HepG2 (cell line): ENCODE results near the gene P2RX6. TPM values are rescaled to one million over a fixed set of nuclear protein-coding genes. Genes with fewer than 3 reads are reported as not detected.
A peak's percentile ranks its signal among the peaks of the same experiment; 100 is the strongest.

Experiments
- CERS6 ChIP-seq: sonication (generic); formaldehyde crosslinking; IDR thresholded peaks from 2 replicates; pipeline ENCODE4 v1.5.0; 2020; ENCODE audit warnings: missing genetic modification reagents
- EP300 ChIP-seq, 3 experiments: sonication (generic) in 1 of 3; formaldehyde crosslinking in 1 of 3; IDR thresholded peaks; 2 replicates each; pipeline versions ENCODE4 v1.5.1 to v1.6.1; 2011 to 2020; ENCODE audit warnings: low read depth in 2 of 3, low read length in 2 of 3, borderline replicate concordance in 1 of 3, improper control_type of control experiment in 1 of 3, mild to moderate bottlenecking in 1 of 3, missing genetic modification reagents in 1 of 3, moderate library complexity in 1 of 3
- FOSL2 ChIP-seq: sonication (generic); formaldehyde crosslinking; IDR thresholded peaks from 2 replicates; pipeline ENCODE4 v1.4.0; 2020; ENCODE audit warnings: missing genetic modification reagents
- IKZF5 ChIP-seq: IDR thresholded peaks from 2 replicates; pipeline ENCODE4 v1.6.1; 2018; ENCODE audit warnings: missing genetic modification reagents, mild to moderate bottlenecking, missing compliant biosample characterization
- ISX ChIP-seq: sonication (generic); formaldehyde crosslinking; conservative IDR thresholded peaks from 2 replicates; pipeline ENCODE4 v1.5.0; 2020; ENCODE audit warnings: missing genetic modification reagents
- RARA ChIP-seq: IDR thresholded peaks from 2 replicates; pipeline ENCODE4 v1.6.1; 2016; ENCODE audit warnings: missing genetic modification reagents, missing compliant biosample characterization
- TEF ChIP-seq: sonication (generic); formaldehyde crosslinking; IDR thresholded peaks from 2 replicates; pipeline ENCODE4 v1.5.0; 2020; ENCODE audit warnings: missing genetic modification reagents
- ZNF263 ChIP-seq: sonication (generic); formaldehyde crosslinking; IDR thresholded peaks from 2 replicates; pipeline ENCODE4 v1.4.0; 2020; ENCODE audit warnings: missing genetic modification reagents
- ZNF274 ChIP-seq: sonication (generic); formaldehyde crosslinking; IDR thresholded peaks from 2 replicates; pipeline ENCODE4 v1.5.1; 2020; ENCODE audit warnings: mild to moderate bottlenecking, missing genetic modification reagents
- ZNF275 ChIP-seq: sonication (generic); formaldehyde crosslinking; IDR thresholded peaks from 2 replicates; pipeline ENCODE4 v1.8.0; 2022; ENCODE audit warnings: missing genetic modification reagents, mild to moderate bottlenecking, inconsistent platforms, borderline replicate concordance
- ZNF3 ChIP-seq: IDR thresholded peaks from 2 replicates; pipeline ENCODE4 v1.7.0; 2017; ENCODE audit warnings: inconsistent platforms
- ZNF510 ChIP-seq: sonication (generic); formaldehyde crosslinking; IDR thresholded peaks from 2 replicates; pipeline ENCODE4 v1.4.0; 2020; ENCODE audit warnings: low read depth, mild to moderate bottlenecking, missing genetic modification reagents
- ZNF639 ChIP-seq: conservative IDR thresholded peaks from 2 replicates; pipeline ENCODE4 v1.6.1; 2018; ENCODE audit warnings: missing genetic modification reagents
- polyA plus RNA-seq, 8 experiments: library from polyadenylated mRNA; depleted of rRNA in 3 of 8; stranded (reverse) in 7 of 8; unstranded in 1 of 8; fragments of >200 nt; fragmentation: Illumina TruSeq in 4 of 8; extraction: Trizol in 4 of 8; gene quantifications; 2 replicates each; pipeline versions ENCODE4 v1.2.1 to v1.2.3, GENCODE V29; 2011 to 2016; ENCODE audit warnings: low read depth in 4 of 8, missing spikeins in 1 of 8, mixed read lengths in 1 of 8; ENCODE audit not compliant: insufficient read depth in 1 of 8
- total RNA-seq, 5 experiments: library from RNA; depleted of rRNA; stranded (reverse); fragments of >200 nt; fragmentation: Illumina TruSeq; extraction: Trizol; gene quantifications; 2 replicates each; pipeline ENCODE4 v1.2.3, GENCODE V29; 2016; ENCODE audit warnings: low read depth in 1 of 5
- TF ChIP-seq, protein P1 (sequence below): sonication (generic); formaldehyde crosslinking; IDR thresholded peaks from 2 replicates; pipeline ENCODE4 v1.4.0; 2020; ENCODE audit warnings: low read depth, mild to moderate bottlenecking, missing genetic modification reagents
- TF ChIP-seq, protein P2 (sequence below): sonication (generic); formaldehyde crosslinking; IDR thresholded peaks from 2 replicates; pipeline ENCODE4 v1.4.0; 2020; ENCODE audit warnings: missing genetic modification reagents, borderline replicate concordance
- TF ChIP-seq, protein P3 (sequence below): IDR thresholded peaks from 2 replicates; pipeline ENCODE4 v1.6.1; 2016; ENCODE audit warnings: missing compliant biosample characterization, missing genetic modification reagents, borderline replicate concordance

P2RX6 gene
- total and polyA plus RNA-seq, 2 of the 13 experiments (the other 11 are each of a cell fraction or from before 2014, with no cell fraction given), result 0.04 to 0.12 TPM

- peak; percentile 71 for TF ChIP-seq RARA (CRISPR knock-in tag)
- no peak for TF ChIP-seq CERS6 (CRISPR knock-in tag)
- TF ChIP-seq, protein P1, sequence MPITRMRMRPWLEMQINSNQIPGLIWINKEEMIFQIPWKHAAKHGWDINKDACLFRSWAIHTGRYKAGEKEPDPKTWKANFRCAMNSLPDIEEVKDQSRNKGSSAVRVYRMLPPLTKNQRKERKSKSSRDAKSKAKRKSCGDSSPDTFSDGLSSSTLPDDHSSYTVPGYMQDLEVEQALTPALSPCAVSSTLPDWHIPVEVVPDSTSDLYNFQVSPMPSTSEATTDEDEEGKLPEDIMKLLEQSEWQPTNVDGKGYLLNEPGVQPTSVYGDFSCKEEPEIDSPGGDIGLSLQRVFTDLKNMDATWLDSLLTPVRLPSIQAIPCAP (CRISPR knock-in tag), result no peak
- TF ChIP-seq, protein P2, sequence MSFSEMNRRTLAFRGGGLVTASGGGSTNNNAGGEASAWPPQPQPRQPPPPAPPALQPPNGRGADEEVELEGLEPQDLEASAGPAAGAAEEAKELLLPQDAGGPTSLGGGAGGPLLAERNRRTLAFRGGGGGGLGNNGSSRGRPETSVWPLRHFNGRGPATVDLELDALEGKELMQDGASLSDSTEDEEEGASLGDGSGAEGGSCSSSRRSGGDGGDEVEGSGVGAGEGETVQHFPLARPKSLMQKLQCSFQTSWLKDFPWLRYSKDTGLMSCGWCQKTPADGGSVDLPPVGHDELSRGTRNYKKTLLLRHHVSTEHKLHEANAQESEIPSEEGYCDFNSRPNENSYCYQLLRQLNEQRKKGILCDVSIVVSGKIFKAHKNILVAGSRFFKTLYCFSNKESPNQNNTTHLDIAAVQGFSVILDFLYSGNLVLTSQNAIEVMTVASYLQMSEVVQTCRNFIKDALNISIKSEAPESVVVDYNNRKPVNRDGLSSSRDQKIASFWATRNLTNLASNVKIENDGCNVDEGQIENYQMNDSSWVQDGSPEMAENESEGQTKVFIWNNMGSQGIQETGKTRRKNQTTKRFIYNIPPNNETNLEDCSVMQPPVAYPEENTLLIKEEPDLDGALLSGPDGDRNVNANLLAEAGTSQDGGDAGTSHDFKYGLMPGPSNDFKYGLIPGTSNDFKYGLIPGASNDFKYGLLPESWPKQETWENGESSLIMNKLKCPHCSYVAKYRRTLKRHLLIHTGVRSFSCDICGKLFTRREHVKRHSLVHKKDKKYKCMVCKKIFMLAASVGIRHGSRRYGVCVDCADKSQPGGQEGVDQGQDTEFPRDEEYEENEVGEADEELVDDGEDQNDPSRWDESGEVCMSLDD (CRISPR knock-in tag), result no peak
- no peak for TF ChIP-seq ZNF274 (CRISPR knock-in tag)
- TF ChIP-seq EP300 (IDR thresholded peaks at IDR 0.05; ENCODE audit: low read depth in 2 of 2, low read length in 2 of 2), result no peak
- no peak for TF ChIP-seq EP300 (CRISPR knock-in tag; IDR thresholded peaks at IDR 0.05; ENCODE audit: borderline replicate concordance)
- 0 out of 2 replicates have a peak, but pooled peaks have one; percentile 33 for TF ChIP-seq ZNF275 (CRISPR knock-in tag)
- TF ChIP-seq, protein P3, sequence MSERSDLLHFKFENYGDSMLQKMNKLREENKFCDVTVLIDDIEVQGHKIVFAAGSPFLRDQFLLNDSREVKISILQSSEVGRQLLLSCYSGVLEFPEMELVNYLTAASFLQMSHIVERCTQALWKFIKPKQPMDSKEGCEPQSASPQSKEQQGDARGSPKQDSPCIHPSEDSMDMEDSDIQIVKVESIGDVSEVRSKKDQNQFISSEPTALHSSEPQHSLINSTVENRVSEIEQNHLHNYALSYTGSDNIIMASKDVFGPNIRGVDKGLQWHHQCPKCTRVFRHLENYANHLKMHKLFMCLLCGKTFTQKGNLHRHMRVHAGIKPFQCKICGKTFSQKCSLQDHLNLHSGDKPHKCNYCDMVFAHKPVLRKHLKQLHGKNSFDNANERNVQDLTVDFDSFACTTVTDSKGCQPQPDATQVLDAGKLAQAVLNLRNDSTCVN (CRISPR knock-in tag), result peak; percentile 88; the same call in 1 of the 2 replicates
- TF ChIP-seq ZNF3 (CRISPR knock-in tag), result peak; percentile 48; the same call in 1 of the 2 replicates
- TF ChIP-seq ISX (CRISPR knock-in tag), result peak; percentile 71; the same call in 1 of the 2 replicates
- 0 out of 2 replicates have a peak, but pooled peaks have one; percentile 72 for TF ChIP-seq ZNF639
- TF ChIP-seq FOSL2 (CRISPR knock-in tag), result peak; percentile 46; the same call in 1 of the 2 replicates
- TF ChIP-seq ZNF263, result peak; percentile 52; the same call in 1 of the 2 replicates
- TF ChIP-seq IKZF5, result peak; percentile 78; the same call in 1 of the 2 replicates
- TF ChIP-seq TEF, result peak; percentile 31; the same call in 1 of the 2 replicates
- 0 out of 2 replicates have a peak, but pooled peaks have one; percentile 42 for TF ChIP-seq ZNF510 (CRISPR knock-in tag)
Measured at GRCh38 chr22:21009638-21010425, 5.1 kb upstream of the P2RX6 start (continued).
